ENCODE results near the gene PRPSAP2.

- no peak for TF ChIP-seq CTCF (IDR thresholded peaks at IDR 0.05)
- no peak for TF ChIP-seq POLR2A (IDR thresholded peaks at IDR 0.05)
Observed at GRCh38 chr17:18953231-18953728, 95.3 kb downstream of the PRPSAP2 start.
